22Rv1 (cell line): ENCODE measurements around the gene VAMP5.

Experiments
- H3K27ac ChIP-seq: fragments of 450-650 bp; 2 replicates; pipeline ENCODE4 v1.5.1; 2017
- CTCF ChIP-seq: fragments of 450-650 bp; IDR thresholded peaks from 2 replicates; pipeline ENCODE4 v1.5.1; 2017; ENCODE audit warnings: mild to moderate bottlenecking
- ZFX ChIP-seq: fragments of 450-650 bp; IDR thresholded peaks from 2 replicates; pipeline ENCODE4 v1.6.1; 2017; ENCODE audit warnings: antibody characterized with exemption, borderline replicate concordance

VAMP5 gene

GRCh38 chr2:85566265-85566664, 18.0 kb upstream of the VAMP5 start:
- no peak overlapping the region for H3K27ac ChIP-seq
- TF ChIP-seq CTCF (no peak), ZFX (no peak)

- TF ChIP-seq ZFX (no peak), CTCF (no peak)
- peak overlapping the region; percentile 69 for H3K27ac ChIP-seq
These were observed 8.5 kb upstream of the VAMP5 start for GRCh38 chr2:85575739-85576138.

GRCh38 chr2:85577063-85577385, 7.2 kb upstream of the VAMP5 start:
- peak overlapping the region; percentile 69 for H3K27ac ChIP-seq
- no peak for TF ChIP-seq CTCF
- TF ChIP-seq ZFX: no peak

- TF ChIP-seq ZFX (no peak), CTCF (no peak)
- H3K27ac ChIP-seq: peak within 1 kb of the TSS; percentile 69
These were observed 6.6 kb upstream of the VAMP5 start, which contains the start of gene VAMP8 for GRCh38 chr2:85577386-85578242. TSS of gene VAMP8 (plus strand) at chr2:85577586. CDS start at chr2:85577647, 61 bp downstream.

- peak overlapping the region; percentile 69 for H3K27ac ChIP-seq
- no peak for TF ChIP-seq CTCF
These were observed 5.7 kb upstream of the VAMP5 start for GRCh38 chr2:85578243-85579180.

- H3K27ac ChIP-seq: no peak overlapping the region
- TF ChIP-seq ZFX: no peak
- TF ChIP-seq CTCF: no peak
These were observed 4.8 kb upstream of the VAMP5 start for GRCh38 chr2:85579266-85579935.
